ENCODE results near the gene PANX3. TPM values are rescaled to one million over a fixed set of nuclear protein-coding genes. Genes with fewer than 3 reads are reported as not detected.

The PANX3 gene
- total and polyA plus RNA-seq, 2 of the 4 experiments (the other 2 are of a cell fraction), result not detected

GRCh38 chr11:124612045-124612444 lies 817 bp downstream of the PANX3 start:
- Histone ChIP-seq H3K9me3 (ENCODE audit: control insufficient read depth, insufficient read depth, low read length) (no peaks in the 10 kb centered on the region), H2BK5ac (ENCODE audit: low read depth, low read length, poor library complexity, severe bottlenecking) (no peak overlapping the region), H3K14ac (replicated peaks; ENCODE audit: low read depth, low read length) (no peak overlapping the region), H3K18ac (ENCODE audit: low read depth, low read length) (no peak overlapping the region), H3K4ac (ENCODE audit: low read depth, low read length) (no peak overlapping the region), H3K36me3 (ENCODE audit: control insufficient read depth, insufficient read depth, low read length) (no peaks in the 10 kb centered on the region), H3K79me1 (ENCODE audit: low read depth in 1 of 2, low read length in 2 of 2) (no peaks in the 10 kb centered on the region), H3K27me3 (ENCODE audit: control insufficient read depth, insufficient read depth, low read length) (peaks cover 3% of the 10 kb centered on the region), H3K4me1 (ENCODE audit: control insufficient read depth, insufficient read depth, low read length) (no peaks in the 10 kb centered on the region), H3K56ac (ENCODE audit: extremely low read depth, insufficient read depth, low read length) (no peak overlapping the region), H2BK20ac (ENCODE audit: low read depth, low read length) (no peak overlapping the region), H3K27ac (ENCODE audit: insufficient read depth, low read length) (no peak overlapping the region), H4K91ac (ENCODE audit: insufficient read depth, low read depth, low read length) (no peak overlapping the region), H4K8ac (ENCODE audit: low read depth in 2 of 2, low read length in 2 of 2) (no peak overlapping the region), H3K9ac (ENCODE audit: low read depth, low read length) (no peak overlapping the region), H2BK15ac (ENCODE audit: low read depth, low read length) (no peak overlapping the region), H4K20me1 (ENCODE audit: insufficient read depth, low read length) (no peaks in the 10 kb centered on the region), H3K4me2 (ENCODE audit: low read depth, low read length) (no peak overlapping the region), H3K23ac (ENCODE audit: low read depth, low read length) (no peak overlapping the region), H3K4me3 (ENCODE audit: insufficient read depth, low read depth, low read length) (no peak overlapping the region), H2AK9ac (replicated peaks; ENCODE audit: low read depth, low read length, poor library complexity) (no peak overlapping the region), H2AFZ (replicated peaks; ENCODE audit: low read length, poor library complexity) (no peak overlapping the region), H4K5ac (ENCODE audit: low read depth, low read length) (no peak overlapping the region), H3K9me1 (ENCODE audit: insufficient read depth, low read length) (no peaks in the 10 kb centered on the region), H2BK120ac (ENCODE audit: low read depth, low read length) (no peak overlapping the region), H2AK5ac (ENCODE audit: low read depth, low read length) (no peak overlapping the region)
- ChIA-PET CTCF (no interaction called here), POLR2A (ENCODE audit: unreplicated experiment) (no interaction called here)
- TF ChIP-seq SMC3 (IDR thresholded peaks at IDR 0.05; ENCODE audit: low read depth, low read length) (no peak), RAD21 (IDR thresholded peaks at IDR 0.05; ENCODE audit: low read length) (no peak), ELK1 (IDR thresholded peaks at IDR 0.05; ENCODE audit: borderline replicate concordance, low read depth, low read length) (no peak), MXI1 (IDR thresholded peaks at IDR 0.05; ENCODE audit: borderline replicate concordance, low read depth, low read length) (no peak), CEBPB (IDR thresholded peaks at IDR 0.05; ENCODE audit: low read depth, low read length) (no peak), POLR2A (IDR thresholded peaks at IDR 0.05; ENCODE audit: low read depth, low read length) (no peak), FOS (IDR thresholded peaks at IDR 0.05; ENCODE audit: low read depth, low read length) (no peak), MAZ (IDR thresholded peaks at IDR 0.05; ENCODE audit: borderline replicate concordance, low read depth, low read length) (no peak), MAFK (IDR thresholded peaks at IDR 0.05; ENCODE audit: low read depth, low read length) (no peak), CHD1 (IDR thresholded peaks at IDR 0.05; ENCODE audit: low read depth, low read length) (no peak), NFE2L2 (IDR thresholded peaks at IDR 0.05; ENCODE audit: low read depth, low read length) (no peak), RCOR1 (IDR thresholded peaks at IDR 0.05; ENCODE audit: insufficient replicate concordance, low read length) (no peak), RFX5 (IDR thresholded peaks at IDR 0.05; ENCODE audit: low read depth, low read length) (no peak), BHLHE40 (IDR thresholded peaks at IDR 0.05; ENCODE audit: low read depth, low read length) (no peak)
- TF ChIP-seq, protein P1, sequence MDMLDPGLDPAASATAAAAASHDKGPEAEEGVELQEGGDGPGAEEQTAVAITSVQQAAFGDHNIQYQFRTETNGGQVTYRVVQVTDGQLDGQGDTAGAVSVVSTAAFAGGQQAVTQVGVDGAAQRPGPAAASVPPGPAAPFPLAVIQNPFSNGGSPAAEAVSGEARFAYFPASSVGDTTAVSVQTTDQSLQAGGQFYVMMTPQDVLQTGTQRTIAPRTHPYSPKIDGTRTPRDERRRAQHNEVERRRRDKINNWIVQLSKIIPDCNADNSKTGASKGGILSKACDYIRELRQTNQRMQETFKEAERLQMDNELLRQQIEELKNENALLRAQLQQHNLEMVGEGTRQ (IDR thresholded peaks at IDR 0.05; ENCODE audit: low read depth, low read length), result no peak
- TF ChIP-seq, protein P2, sequence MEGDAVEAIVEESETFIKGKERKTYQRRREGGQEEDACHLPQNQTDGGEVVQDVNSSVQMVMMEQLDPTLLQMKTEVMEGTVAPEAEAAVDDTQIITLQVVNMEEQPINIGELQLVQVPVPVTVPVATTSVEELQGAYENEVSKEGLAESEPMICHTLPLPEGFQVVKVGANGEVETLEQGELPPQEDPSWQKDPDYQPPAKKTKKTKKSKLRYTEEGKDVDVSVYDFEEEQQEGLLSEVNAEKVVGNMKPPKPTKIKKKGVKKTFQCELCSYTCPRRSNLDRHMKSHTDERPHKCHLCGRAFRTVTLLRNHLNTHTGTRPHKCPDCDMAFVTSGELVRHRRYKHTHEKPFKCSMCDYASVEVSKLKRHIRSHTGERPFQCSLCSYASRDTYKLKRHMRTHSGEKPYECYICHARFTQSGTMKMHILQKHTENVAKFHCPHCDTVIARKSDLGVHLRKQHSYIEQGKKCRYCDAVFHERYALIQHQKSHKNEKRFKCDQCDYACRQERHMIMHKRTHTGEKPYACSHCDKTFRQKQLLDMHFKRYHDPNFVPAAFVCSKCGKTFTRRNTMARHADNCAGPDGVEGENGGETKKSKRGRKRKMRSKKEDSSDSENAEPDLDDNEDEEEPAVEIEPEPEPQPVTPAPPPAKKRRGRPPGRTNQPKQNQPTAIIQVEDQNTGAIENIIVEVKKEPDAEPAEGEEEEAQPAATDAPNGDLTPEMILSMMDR (conservative IDR thresholded peaks at IDR 0.05; ENCODE audit: low read depth, low read length), result no peak
- dilution Hi-C loops (cut with HindIII; ENCODE audit: low sequenced_read_pairs, unreplicated experiment) (no loop called here), in situ Hi-C loops (cut with MboI; ENCODE audit: low sequenced_read_pairs) (no loop called here), intact Hi-C loops (cut with micrococcal nuclease) (no loop called here)
- ATAC-seq (ENCODE audit: low read depth), result no peak
- no TSS peak for BruUV-seq (replicated peaks)
- no CpG with 5 or more reads among the region's 3 CpGs for whole genome bisulfite sequencing, 2 experiments (ENCODE audit: extremely low coverage in 2 of 2, insufficient read length in 1 of 2)
- no peak for DNase-seq
